Stimulated activated CD8-positive, alpha-beta memory T cell treated with anti-CD3 and anti-CD28 coated beads, Interleukin-15, amount 100 ng/mL, for 4 hours (primary cell): ENCODE data around the gene CUTA.
"Not testable (repeated sequence)": the region's sequence is repeated elsewhere in the genome, so short reads cannot be mapped to it uniquely, and the experiment has no call there.

Experiments used
- DNase-seq, 2 donors: peaks; one replicate each; pipeline ENCODE4 v3.0.0-alpha.2; 2020; ENCODE audit warnings: low read depth in 2 of 2

Gene CUTA

GRCh38 chr6:33367715-33368025, 50.2 kb downstream of the CUTA start:
- not testable (repeated sequence) for DNase-seq

GRCh38 chr6:33367009-33367714, 50.7 kb downstream of the CUTA start:
- no peak for DNase-seq
